HG03442 (cell line): ENCODE results near the gene LRRC66.

ENCODE experiments used
- ATAC-seq: cut with Tn5 transposase; IDR thresholded peaks from one replicate; pipeline ENCODE4 v1.9.1; 2021; ENCODE audit warnings: mild to moderate bottlenecking, moderate library complexity; ENCODE audit not compliant: unreplicated experiment

The LRRC66 gene

GRCh38 chr4:52015366-52015765, 4.8 kb downstream of the LRRC66 start:
- no peak for ATAC-seq

- no peak for ATAC-seq
Measured at GRCh38 chr4:52014903-52015302, 5.3 kb downstream of the LRRC66 start.

- no peak for ATAC-seq
Measured at GRCh38 chr4:52012651-52013050, 7.5 kb downstream of the LRRC66 start.

- ATAC-seq: no peak
Measured at GRCh38 chr4:52010986-52011385, 9.2 kb downstream of the LRRC66 start.

GRCh38 chr4:52006887-52007286, 13.3 kb downstream of the LRRC66 start:
- no peak for ATAC-seq

GRCh38 chr4:52005604-52006273, 14.4 kb downstream of the LRRC66 start:
- ATAC-seq: no peak

- no peak for ATAC-seq
Measured at GRCh38 chr4:52004414-52004813, 15.7 kb downstream of the LRRC66 start.

GRCh38 chr4:52001616-52002015, 18.5 kb downstream of the LRRC66 start:
- ATAC-seq: no peak

- ATAC-seq: no peak
Measured at GRCh38 chr4:51999250-51999649, 20.9 kb downstream of the LRRC66 start.

- no peak for ATAC-seq
Measured at GRCh38 chr4:51998837-51999236, 21.3 kb downstream of the LRRC66 start.

GRCh38 chr4:51997647-51998046, 22.5 kb downstream of the LRRC66 start:
- ATAC-seq: no peak

- no peak for ATAC-seq
Measured at GRCh38 chr4:51995647-51996220, 24.4 kb downstream of the LRRC66 start.

- no peak for ATAC-seq
Measured at GRCh38 chr4:51965862-51966261, 54.3 kb downstream of the LRRC66 start.

- no peak for ATAC-seq
Measured at GRCh38 chr4:51963841-51964517, 56.2 kb downstream of the LRRC66 start.

GRCh38 chr4:51960486-51960885, 59.7 kb downstream of the LRRC66 start:
- no peak for ATAC-seq

- ATAC-seq: no peak
Measured at GRCh38 chr4:51958199-51958968, 61.8 kb downstream of the LRRC66 start.
